22Rv1 (cell line): Measurements from ENCODE around the gene FBXO8.

Experiments
- CTCF ChIP-seq: fragments of 450-650 bp; IDR thresholded peaks from 2 replicates; pipeline ENCODE4 v1.5.1; 2017; ENCODE audit warnings: mild to moderate bottlenecking
- ZFX ChIP-seq: fragments of 450-650 bp; IDR thresholded peaks from 2 replicates; pipeline ENCODE4 v1.6.1; 2017; ENCODE audit warnings: antibody characterized with exemption, borderline replicate concordance

- TF ChIP-seq CTCF: no peak
- no peak for TF ChIP-seq ZFX
These were observed 9.0 kb downstream of the FBXO8 start for GRCh38 chr4:174274436-174274835.
